Right lobe of liver (tissue), 4 donors: ENCODE results near the gene SMC1B.
"Not testable (repeated sequence)": the region's sequence is repeated elsewhere in the genome, so short reads cannot be mapped to it uniquely, and the experiment has no call there.

Source experiments
- CTCF ChIP-seq, 4 donors: fragments of 200-600 bp in 3 of 4; fragments of 450-650 bp in 1 of 4; IDR thresholded peaks; one replicate each; pipeline versions ENCODE4 v1.5.1 to v1.8.0; 2016 to 2022; ENCODE audit warnings: antibody characterized with exemption in 4 of 4, mild to moderate bottlenecking in 2 of 4
- POLR2A ChIP-seq: fragments of 450-650 bp; IDR thresholded peaks from one replicate; pipeline ENCODE4 v1.6.1; 2017; ENCODE audit warnings: antibody characterized with exemption, mild to moderate bottlenecking
- donor health status: DM: no; HTN: no; CAD: no.
- donor health status: DM: no; HTN: no; CAD: no.
- donor health status: DM: no; HTN: yes; CAD: no.

- TF ChIP-seq POLR2A; CTCF (IDR thresholded peaks at IDR 0.05): not testable (repeated sequence)
These were observed 34.2 kb upstream of the SMC1B start for GRCh38 chr22:45447596-45447995.
